HCT116 (cell line): ENCODE results near the gene NKX6-2. TPM values are rescaled to one million over a fixed set of nuclear protein-coding genes. Genes with fewer than 3 reads are reported as not detected.

Experiments
- ATAC-seq: fragments of 200-7000 bp; cut with Tn5 transposase; 2 replicates; pipeline ENCODE4 v1.9.1; 2020; ENCODE audit warnings: mild to moderate bottlenecking, moderate library complexity
- BruUV-seq: library from RNA; stranded (reverse); fragments of 400-500 nt; replicated peaks from 2 replicates; lab custom pipeline; 2021; lab: Mats Ljungman, UMichigan
- CTCF ChIA-PET: fragments of 300-600 bp; sonication (Branson Sonifier 250); formaldehyde crosslinking; loops from one replicate; lab custom pipeline; 2021; ENCODE audit warnings: antibody characterized with exemption; lab: Charles Lee
- POLR2A ChIA-PET: fragments of 300-600, 350-600 bp; sonication (Branson Sonifier 250); formaldehyde crosslinking; loops from one replicate; lab custom pipeline; 2021; ENCODE audit warnings: antibody characterized with exemption; lab: Charles Lee
- RAD21 ChIA-PET, 2 experiments: fragments of 300-600 bp; sonication (Branson Sonifier 250); formaldehyde crosslinking; loops; one replicate each; lab custom pipeline; 2023; ENCODE audit warnings: low total read pairs in 2 of 2; ENCODE audit not compliant: uncharacterized antibody in 2 of 2, unreplicated experiment in 2 of 2, low non-redundant PET in 1 of 2; lab: Charles Lee
- DNase-seq: peaks from one replicate; pipeline ENCODE4 v3.0.0-alpha.2; 2010; ENCODE audit warnings: low read depth, low spot score
- H2AFZ ChIP-seq: fragments of 200-600 bp; shearing (Covaris generic), sonication (generic); 2 replicates; pipeline ENCODE4 v1.6.1; 2017; ENCODE audit warnings: low read depth, mixed run types, mixed read lengths, antibody characterized with exemption, low read length; ENCODE audit not compliant: poor library complexity, severe bottlenecking
- H3K27ac ChIP-seq: 2 replicates; pipeline ENCODE4 v1.5.1; 2012; ENCODE audit warnings: low read depth, low read length
- H3K27me3 ChIP-seq: fragments of 200-600 bp; sonication (generic); 2 replicates; pipeline ENCODE4 v1.6.1; 2016; ENCODE audit warnings: mixed run types, low read length, mixed read lengths; ENCODE audit not compliant: insufficient read depth
- H3K36me3 ChIP-seq, 2 experiments: fragments of 200-500 bp in 1 of 2; fragments of 200-600 bp in 1 of 2; sonication (Bioruptor generic) in 1 of 2; sonication (generic) in 1 of 2; 2 replicates each; pipeline versions ENCODE4 v1.5.1 to v1.6.1; 2014 to 2016; ENCODE audit warnings: low read length in 2 of 2, inconsistent platforms in 1 of 2, mixed read lengths in 1 of 2, mixed run types in 1 of 2; ENCODE audit not compliant: insufficient read depth in 2 of 2, control insufficient read depth in 1 of 2
- H3K4me1 ChIP-seq, 2 experiments: fragments of 200-600 bp in 1 of 2; sonication (generic) in 1 of 2; 2 replicates each; pipeline versions ENCODE4 v1.5.1 to v1.6.1; 2012 to 2017; ENCODE audit warnings: low read length in 2 of 2, inconsistent platforms in 1 of 2, mild to moderate bottlenecking in 1 of 2, mixed read lengths in 1 of 2, mixed run types in 1 of 2, moderate library complexity in 1 of 2; ENCODE audit not compliant: insufficient read depth in 2 of 2, control insufficient read depth in 1 of 2
- H3K4me2 ChIP-seq: fragments of 200-600 bp; sonication (generic); 2 replicates; pipeline ENCODE4 v1.6.1; 2017; ENCODE audit warnings: mixed run types, low read length, mixed read lengths
- H3K4me3 ChIP-seq, 2 experiments: fragments of 200-600 bp in 1 of 2; sonication (generic) in 1 of 2; replicated peaks in 1 of 2; 2 replicates each; pipeline ENCODE4 v1.5.1; 2011 to 2016; ENCODE audit warnings: low read length in 2 of 2, control low read depth in 1 of 2, low read depth in 1 of 2, mild to moderate bottlenecking in 1 of 2, mixed read lengths in 1 of 2, mixed run types in 1 of 2
- H3K79me2 ChIP-seq: fragments of 200-600 bp; sonication (generic); 2 replicates; pipeline ENCODE4 v1.6.1; 2017; ENCODE audit warnings: mild to moderate bottlenecking, mixed run types, low read length, moderate library complexity, mixed read lengths; ENCODE audit not compliant: insufficient read depth
- H3K9ac ChIP-seq: fragments of 200-600 bp; sonication (generic); 2 replicates; pipeline ENCODE4 v1.6.1; 2016; ENCODE audit warnings: low read length, mixed read lengths
- H3K9me2 ChIP-seq: fragments of 200-600 bp; sonication (generic), shearing (Covaris generic); 2 replicates; pipeline ENCODE4 v1.6.1; 2017; ENCODE audit warnings: mixed run types, mild to moderate bottlenecking, moderate library complexity; ENCODE audit not compliant: insufficient read depth
- H3K9me3 ChIP-seq, 2 experiments: fragments of 200-500 bp in 1 of 2; fragments of 200-600 bp in 1 of 2; sonication (Bioruptor generic) in 1 of 2; sonication (generic) in 1 of 2; 2 replicates each; pipeline ENCODE4 v1.6.1; 2014 to 2017; ENCODE audit warnings: low read length in 2 of 2, mixed read lengths in 2 of 2, inconsistent platforms in 1 of 2, low read depth in 1 of 2, mild to moderate bottlenecking in 1 of 2, mixed run types in 1 of 2, moderate library complexity in 1 of 2; ENCODE audit not compliant: control insufficient read depth in 1 of 2, insufficient read depth in 1 of 2
- H4K20me1 ChIP-seq: fragments of 200-600 bp; sonication (generic), shearing (Covaris generic); 2 replicates; pipeline ENCODE4 v1.6.1; 2017; ENCODE audit warnings: mixed run types, mild to moderate bottlenecking, moderate library complexity; ENCODE audit not compliant: insufficient read depth
- CBX3 ChIP-seq: IDR thresholded peaks from 2 replicates; pipeline ENCODE4 v1.6.1; 2012; ENCODE audit warnings: low read depth
- CEBPB ChIP-seq: IDR thresholded peaks from 2 replicates; pipeline ENCODE4 v1.6.1; 2012; ENCODE audit warnings: low read depth
- CTCF ChIP-seq, 3 experiments: fragments of 200-600 bp in 1 of 3; sonication (generic) in 1 of 3; IDR thresholded peaks in 2 of 3; conservative IDR thresholded peaks in 1 of 3; 2 replicates each; pipeline ENCODE4 v1.5.1; 2012 to 2017; ENCODE audit warnings: low read depth in 2 of 3, low read length in 2 of 3, antibody characterized with exemption in 1 of 3, borderline replicate concordance in 1 of 3, control low read depth in 1 of 3, mild to moderate bottlenecking in 1 of 3, mixed read lengths in 1 of 3, mixed run types in 1 of 3, moderate library complexity in 1 of 3; ENCODE audit not compliant: insufficient read depth in 1 of 3
- EGR1 ChIP-seq: IDR thresholded peaks from 2 replicates; pipeline ENCODE4 v1.6.1; 2012; ENCODE audit warnings: low read depth
- EZH2 ChIP-seq: fragments of 200-600 bp; sonication (generic); IDR thresholded peaks from 2 replicates; pipeline ENCODE4 v1.6.1; 2017; ENCODE audit warnings: antibody characterized with exemption, mixed run types
- EZH2phosphoT487 ChIP-seq: fragments of 200-600 bp; IDR thresholded peaks from 2 replicates; pipeline ENCODE4 v1.6.1; 2018; ENCODE audit warnings: antibody characterized with exemption, borderline replicate concordance
- FOSL1 ChIP-seq: IDR thresholded peaks from 2 replicates; pipeline ENCODE4 v1.6.1; 2012; ENCODE audit warnings: low read depth
- JUND ChIP-seq: IDR thresholded peaks from 2 replicates; pipeline ENCODE4 v1.6.1; 2012
- MAX ChIP-seq: IDR thresholded peaks from 2 replicates; pipeline ENCODE4 v1.6.1; 2012
- POLR2AphosphoS5 ChIP-seq: IDR thresholded peaks from 2 replicates; pipeline ENCODE4 v1.6.1; 2011; ENCODE audit warnings: mild to moderate bottlenecking, low read depth, low read length, moderate library complexity
- RAD21 ChIP-seq: IDR thresholded peaks from 2 replicates; pipeline ENCODE4 v1.6.1; 2012; ENCODE audit warnings: low read depth, mild to moderate bottlenecking
- REST ChIP-seq: IDR thresholded peaks from 2 replicates; pipeline ENCODE4 v1.6.1; 2012; ENCODE audit warnings: low read depth
- SIN3A ChIP-seq: IDR thresholded peaks from 2 replicates; pipeline ENCODE4 v1.6.1; 2012; ENCODE audit warnings: low read depth
- SP1 ChIP-seq: IDR thresholded peaks from 2 replicates; pipeline ENCODE4 v1.6.1; 2012; ENCODE audit warnings: low read depth
- SRF ChIP-seq: IDR thresholded peaks from 2 replicates; pipeline ENCODE4 v1.6.1; 2012; ENCODE audit warnings: low read depth
- TCF7L2 ChIP-seq: IDR thresholded peaks from 2 replicates; pipeline ENCODE4 v1.7.0; 2011; ENCODE audit warnings: borderline replicate concordance, inconsistent platforms; ENCODE audit not compliant: insufficient read depth, insufficient read length; ENCODE audit errors: extremely low read depth
- YY1 ChIP-seq: IDR thresholded peaks from 2 replicates; pipeline ENCODE4 v1.6.1; 2011; ENCODE audit warnings: low read length, low read depth, moderate library complexity, mild to moderate bottlenecking; ENCODE audit not compliant: insufficient replicate concordance; ENCODE audit errors: extremely low read depth
- ZBTB33 ChIP-seq: IDR thresholded peaks from 2 replicates; pipeline ENCODE4 v1.6.1; 2011; ENCODE audit warnings: mild to moderate bottlenecking, low read length, moderate library complexity; ENCODE audit not compliant: insufficient replicate concordance; ENCODE audit errors: extremely low read depth
- ZFX ChIP-seq: fragments of 450-650 bp; IDR thresholded peaks from 2 replicates; pipeline ENCODE4 v1.6.1; 2017
- ZNF274 ChIP-seq: fragments of 200-500 bp; sonication (Bioruptor generic); IDR thresholded peaks from 2 replicates; pipeline ENCODE4 v1.6.1; 2014; ENCODE audit warnings: mild to moderate bottlenecking, low read depth, low read length, inconsistent platforms
- intact Hi-C: fragments of 100-400 bp; cut with micrococcal nuclease; formaldehyde crosslinking; loops from 2 replicates; pipeline ENCODE4 v1.10.0; 2022
- total RNA-seq: library from RNA; stranded (reverse); gene quantifications from one replicate; pipeline ENCODE4 v1.2.1, GENCODE V29; 2021; ENCODE audit not compliant: unreplicated experiment

The NKX6-2 gene
- total RNA-seq, 1 experiment from 2014 or later: not detected

GRCh38 chr10:132748135-132748534 lies 37.8 kb downstream of the NKX6-2 start:
- no peaks in the 10 kb centered on the region for H3K9me3 ChIP-seq
- H2AFZ ChIP-seq: no peak overlapping the region
- H3K36me3 ChIP-seq: no peaks in the 10 kb centered on the region
- H3K9ac ChIP-seq: no peak overlapping the region
- no peaks in the 10 kb centered on the region for H3K9me2 ChIP-seq
- BruUV-seq: no TSS peak
- ATAC-seq: no peak
- TF ChIP-seq YY1 (no peak), EZH2phosphoT487 (no peak), SP1 (no peak), SRF (no peak), CEBPB (no peak), REST (no peak), RAD21 (no peak), FOSL1 (no peak), JUND (no peak), CBX3 (no peak), MAX (no peak), EGR1 (no peak), EZH2 (no peak), ZNF274 (no peak), ZFX (no peak), ZBTB33 (no peak), TCF7L2 (no peak), POLR2AphosphoS5 (no peak), CTCF (IDR thresholded peaks at IDR 0.05 in 2 of 3, conservative IDR thresholded peaks at IDR 0.05 in 1 of 3; ENCODE audit: borderline replicate concordance in 1 of 3, insufficient read depth in 1 of 3, low read depth in 2 of 3, low read length in 2 of 3) (no peak), SIN3A (no peak)
- TF ChIP-seq, all 23 proteins: peak for 0
- Histone ChIP-seq H3K27me3 (no peaks in the 10 kb centered on the region), H3K79me2 (no peaks in the 10 kb centered on the region), H3K27ac (no peak overlapping the region), H3K4me1 (no peaks in the 10 kb centered on the region), H4K20me1 (no peaks in the 10 kb centered on the region), H3K4me2 (no peak overlapping the region), H3K4me3 (no peak overlapping the region)
- DNase-seq: no peak
- ChIA-PET CTCF (no interaction called here), RAD21 (no interaction called here), POLR2A (no interaction called here)
- intact Hi-C loops: no loop called here
